Stimulated activated CD4-positive, alpha-beta T cell treated with anti-CD3 and anti-CD28 coated beads, Interleukin-4, amount 100 ng/mL, for 24 hours (primary cell): ENCODE data around the gene PCYT2.

ENCODE experiments used
- DNase-seq: peaks from one replicate; pipeline ENCODE4 v3.0.0-alpha.2; 2020

The PCYT2 gene

GRCh38 chr17:81912441-81913309 lies 1.5 kb upstream of the PCYT2 start:
- DNase-seq: no peak

- no peak for DNase-seq
Observed at GRCh38 chr17:81911969-81912368, 770 bp upstream of the PCYT2 start.

GRCh38 chr17:81910840-81911276 lies 341 bp downstream of the PCYT2 start:
- DNase-seq: peak; percentile 28

- DNase-seq: no peak
Observed at GRCh38 chr17:81909966-81910839, 996 bp downstream of the PCYT2 start.

GRCh38 chr17:81909231-81909630 lies 2.0 kb downstream of the PCYT2 start:
- no peak for DNase-seq

- no peak for DNase-seq
Observed at GRCh38 chr17:81908793-81909192, 2.4 kb downstream of the PCYT2 start.

GRCh38 chr17:81907219-81908145 lies 3.7 kb downstream of the PCYT2 start:
- DNase-seq: no peak

GRCh38 chr17:81906476-81907218 lies 4.6 kb downstream of the PCYT2 start:
- no peak for DNase-seq

GRCh38 chr17:81905993-81906392 lies 5.2 kb downstream of the PCYT2 start:
- no peak for DNase-seq

GRCh38 chr17:81905424-81905875 lies 5.7 kb downstream of the PCYT2 start:
- DNase-seq: no peak

- DNase-seq: no peak
Observed at GRCh38 chr17:81904600-81905423, 6.4 kb downstream of the PCYT2 start.

GRCh38 chr17:81903896-81904599 lies 7.2 kb downstream of the PCYT2 start:
- no peak for DNase-seq

- DNase-seq: no peak
Observed at GRCh38 chr17:81903415-81903831, 7.8 kb downstream of the PCYT2 start.

- no peak for DNase-seq
Observed at GRCh38 chr17:81902653-81903414, 8.4 kb downstream of the PCYT2 start.

- no peak for DNase-seq
Observed at GRCh38 chr17:81902023-81902652, 9.1 kb downstream of the PCYT2 start, which contains the start of gene NPB. Gene NPB (plus strand): TSS chr17:81902238. CDS start chr17:81902278, 40 bp downstream.

GRCh38 chr17:81901167-81902022 lies 9.8 kb downstream of the PCYT2 start:
- DNase-seq: no peak

GRCh38 chr17:81900181-81900820 lies 10.9 kb downstream of the PCYT2 start:
- no peak for DNase-seq
